SH-SY5Y (cell line): Measurements from ENCODE around the gene TESK1.

Experiments
- GATA2 ChIP-seq: IDR thresholded peaks from 2 replicates; pipeline ENCODE4 v1.6.1; 2011; ENCODE audit warnings: mild to moderate bottlenecking, low read depth, low read length
- GATA3 ChIP-seq: IDR thresholded peaks from 2 replicates; pipeline ENCODE4 v1.6.1; 2011; ENCODE audit warnings: low read depth, mild to moderate bottlenecking, low read length, moderate library complexity

DNA sequence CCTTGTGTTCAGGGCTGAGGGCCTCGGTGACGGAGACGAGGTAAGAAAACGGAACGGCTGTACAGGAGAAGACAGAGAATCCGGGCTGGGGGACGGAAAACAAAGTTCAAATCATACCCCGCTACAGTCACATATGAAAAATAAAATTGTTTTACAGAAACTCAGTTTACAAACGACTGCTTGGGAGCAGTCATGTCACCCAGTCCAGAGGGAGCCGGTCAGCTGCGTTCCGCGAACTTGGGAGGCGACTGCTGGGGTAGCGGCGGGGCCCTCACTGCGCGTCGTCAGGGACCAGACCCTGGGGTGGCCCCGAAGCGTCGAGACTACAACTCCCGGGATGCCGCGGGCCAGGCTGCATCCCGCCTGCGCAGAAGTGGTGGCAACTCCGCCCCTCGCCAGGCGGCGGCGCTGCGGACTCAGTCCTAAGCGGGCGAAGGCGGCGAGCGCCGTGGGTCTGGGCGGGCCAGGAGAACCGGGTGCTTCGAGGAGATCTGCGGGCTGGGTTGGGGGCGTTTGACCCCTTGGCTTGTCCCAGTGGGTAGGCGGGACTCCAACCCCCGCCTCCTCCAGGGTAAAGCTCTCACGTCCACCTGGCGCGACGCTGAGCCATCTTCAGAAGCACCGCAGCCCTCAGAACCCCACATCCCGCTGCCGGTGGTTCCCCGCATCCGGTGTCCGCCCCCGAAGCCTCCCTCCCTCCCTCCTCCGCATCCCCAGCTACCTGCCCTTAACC lies 41.6 kb downstream of the TESK1 start:
- TF ChIP-seq GATA2 (no peak), GATA3 (no peak)
